Stimulated activated CD8-positive, alpha-beta memory T cell treated with anti-CD3 and anti-CD28 coated beads, Interleukin-7, amount 100 ng/mL, for 4 hours (primary cell): ENCODE measurements around the gene FAM50B.
"Not testable (repeated sequence)": the region's sequence is repeated elsewhere in the genome, so short reads cannot be mapped to it uniquely, and the experiment has no call there.

Source experiments
- DNase-seq, 2 donors: peaks; one replicate each; pipeline ENCODE4 v3.0.0-alpha.2; 2020; ENCODE audit warnings: low read depth in 2 of 2

The FAM50B gene

GRCh38 chr6:3849681-3850450 lies 693 bp downstream of the FAM50B start:
- no peak for DNase-seq

DNA sequence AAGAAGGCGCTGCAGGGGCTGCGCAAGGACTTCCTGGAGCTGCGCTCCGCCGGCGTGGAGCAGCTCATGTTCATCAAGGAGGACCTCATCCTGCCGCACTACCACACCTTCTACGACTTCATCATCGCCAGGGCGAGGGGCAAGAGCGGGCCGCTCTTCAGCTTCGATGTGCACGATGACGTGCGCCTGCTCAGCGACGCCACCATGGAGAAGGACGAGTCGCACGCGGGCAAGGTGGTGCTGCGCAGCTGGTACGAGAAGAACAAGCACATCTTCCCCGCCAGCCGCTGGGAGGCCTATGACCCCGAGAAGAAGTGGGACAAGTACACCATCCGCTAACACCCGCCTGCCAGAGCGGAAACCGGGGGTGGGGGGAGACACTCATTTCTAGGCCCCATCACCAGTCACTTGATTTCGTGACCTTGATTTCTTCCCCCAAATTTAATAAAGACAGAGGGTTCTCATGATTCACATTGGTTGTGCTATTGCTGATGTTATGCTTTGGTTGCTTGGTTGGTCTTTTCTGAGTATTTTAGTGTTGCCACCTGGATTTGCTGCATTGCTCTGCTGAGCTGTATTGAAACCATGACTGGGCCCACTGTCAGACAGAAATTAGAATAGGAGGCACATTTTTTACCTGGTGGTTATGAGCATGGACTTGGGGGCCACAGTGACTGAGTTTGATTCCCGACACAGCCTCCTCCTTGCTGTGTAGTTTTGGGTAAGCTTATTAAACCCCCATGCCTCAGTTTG lies 1.5 kb downstream of the FAM50B start:
- peak in 1 of 2 donors; percentile 21 for DNase-seq

DNA sequence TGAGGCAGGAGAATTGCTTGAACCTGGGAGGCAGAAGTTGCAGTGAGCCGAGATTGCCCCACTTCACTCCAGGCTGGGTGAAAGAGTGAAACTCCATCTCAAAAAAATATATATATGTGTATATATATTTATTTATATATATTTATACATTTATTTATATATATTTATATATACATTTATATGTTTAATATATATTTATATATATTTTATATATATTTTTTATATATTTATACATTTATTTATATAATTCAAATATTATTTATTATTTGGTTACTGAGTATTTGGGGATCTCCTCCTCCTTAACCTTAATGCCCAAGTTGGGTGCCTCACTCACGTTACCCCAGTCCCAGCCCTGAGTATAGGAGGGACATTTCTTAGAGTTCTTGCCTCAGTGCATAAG lies 2.7 kb downstream of the FAM50B start:
- DNase-seq: no peak

GRCh38 chr6:3852391-3852790 lies 3.2 kb downstream of the FAM50B start:
- DNase-seq: no peak

- no peak for DNase-seq
Measured at GRCh38 chr6:3855866-3856265, 6.7 kb downstream of the FAM50B start.

DNA sequence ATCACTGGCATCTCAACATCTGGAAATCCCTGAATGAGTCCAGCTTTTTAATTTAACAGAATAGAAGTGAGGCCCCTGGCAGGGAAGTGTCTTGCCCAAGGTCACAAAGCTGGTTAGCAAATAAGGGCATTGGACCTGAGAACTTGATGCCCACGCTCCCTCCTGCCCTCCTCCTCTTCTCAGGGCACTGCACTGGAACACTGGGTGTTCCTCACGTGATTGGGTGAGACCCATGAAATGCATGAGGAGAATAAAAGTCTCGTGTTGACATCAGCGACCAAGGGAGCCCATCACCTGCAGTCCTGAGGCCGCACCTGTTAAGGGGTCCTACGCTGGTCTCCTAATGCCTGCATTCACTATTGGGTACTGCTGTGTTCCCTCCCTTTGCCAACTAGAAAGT lies 7.4 kb downstream of the FAM50B start:
- DNase-seq: no peak

DNA sequence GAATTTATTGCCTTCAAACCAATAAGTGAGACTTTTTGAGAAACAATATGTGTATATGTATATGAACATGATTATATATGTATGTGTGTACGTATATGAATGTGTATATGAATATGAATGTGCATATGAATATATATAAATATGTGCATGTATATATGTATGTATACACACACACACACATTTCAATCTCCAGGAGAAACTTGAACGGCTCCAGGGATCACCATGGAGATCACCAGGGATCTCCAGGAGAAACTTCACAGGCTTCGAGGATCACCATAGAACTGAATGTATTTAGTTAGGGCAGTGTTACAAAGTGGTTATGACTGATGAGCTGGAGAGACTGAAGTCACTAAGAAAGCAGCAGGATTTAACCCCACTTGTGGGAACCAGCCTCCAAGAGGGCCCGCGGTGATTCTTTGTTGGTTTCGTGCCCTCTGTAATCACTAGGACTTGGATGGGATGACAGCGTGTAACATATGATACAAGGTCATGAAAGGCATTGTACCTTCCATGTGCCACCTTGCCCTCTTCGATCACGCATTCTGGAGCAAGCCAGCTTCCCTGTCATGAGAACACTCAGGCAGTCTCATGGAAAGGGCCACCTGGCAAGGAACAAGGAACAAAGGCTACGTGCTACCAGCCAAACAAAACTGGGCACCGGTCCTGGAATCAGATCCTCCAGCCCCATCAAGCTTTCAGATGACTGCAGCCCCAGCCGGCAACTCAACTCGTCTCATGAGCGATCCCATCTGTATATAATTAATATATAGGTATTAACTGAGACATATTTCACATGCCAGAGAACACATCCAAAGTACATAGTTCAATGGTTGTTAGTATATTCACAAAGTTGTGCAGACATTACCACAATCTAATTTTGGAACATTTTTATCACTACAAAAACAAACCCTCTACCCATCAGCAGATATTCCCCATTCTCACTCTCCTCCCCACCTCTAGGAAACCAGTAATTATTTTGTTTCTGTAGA lies 8.6 kb downstream of the FAM50B start:
- DNase-seq: no peak

DNA sequence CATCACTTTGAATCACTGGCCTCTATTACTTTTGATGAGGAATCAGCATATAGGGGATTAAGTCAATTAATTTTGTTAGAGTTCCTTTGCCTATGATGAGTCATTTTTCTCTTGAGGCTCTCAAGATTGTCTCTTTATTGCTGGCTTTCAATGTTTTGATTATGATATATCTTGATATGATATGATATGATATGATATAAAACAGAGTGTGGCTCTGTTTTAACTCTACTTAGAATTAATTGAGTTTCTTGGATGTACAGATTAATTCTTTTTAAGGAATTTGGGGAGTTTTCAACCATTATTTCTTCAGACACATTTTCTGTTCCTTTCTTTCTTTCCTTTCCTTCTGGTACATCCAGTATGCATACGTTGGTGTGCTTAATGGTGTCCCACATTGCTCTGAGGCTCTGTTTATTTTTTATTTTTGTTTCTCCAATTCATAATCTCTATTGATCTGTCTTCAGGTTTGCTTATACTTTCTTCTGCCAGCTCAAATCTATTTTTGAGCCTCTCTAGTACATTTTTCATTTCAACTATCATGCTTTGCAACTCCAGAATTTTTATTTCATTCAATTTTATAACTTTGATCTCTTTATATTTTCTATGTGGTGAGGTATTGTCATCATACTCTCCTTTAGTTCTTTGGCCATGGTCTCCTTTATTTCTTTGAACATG lies 10.8 kb downstream of the FAM50B start:
- no peak for DNase-seq

DNA sequence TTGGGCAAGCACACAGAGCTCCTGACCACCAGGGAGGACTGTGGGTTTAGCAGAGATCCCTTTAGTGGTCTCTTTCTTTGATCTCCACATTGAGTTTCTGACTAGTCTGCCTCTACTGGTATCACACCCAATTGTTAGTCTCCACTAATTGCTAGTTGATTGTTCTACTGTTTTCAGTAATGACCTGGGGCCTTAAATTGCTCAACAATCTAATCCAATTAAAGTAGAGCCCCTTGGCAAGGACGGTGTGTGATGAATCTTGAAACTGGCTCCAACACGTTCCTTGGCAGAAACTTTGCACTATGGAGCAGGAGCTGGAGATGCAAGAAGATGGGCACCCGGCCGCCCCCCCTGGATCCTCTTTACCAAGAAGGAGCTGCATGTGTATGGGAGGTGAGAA lies 12.3 kb downstream of the FAM50B start:
- no peak for DNase-seq

DNA sequence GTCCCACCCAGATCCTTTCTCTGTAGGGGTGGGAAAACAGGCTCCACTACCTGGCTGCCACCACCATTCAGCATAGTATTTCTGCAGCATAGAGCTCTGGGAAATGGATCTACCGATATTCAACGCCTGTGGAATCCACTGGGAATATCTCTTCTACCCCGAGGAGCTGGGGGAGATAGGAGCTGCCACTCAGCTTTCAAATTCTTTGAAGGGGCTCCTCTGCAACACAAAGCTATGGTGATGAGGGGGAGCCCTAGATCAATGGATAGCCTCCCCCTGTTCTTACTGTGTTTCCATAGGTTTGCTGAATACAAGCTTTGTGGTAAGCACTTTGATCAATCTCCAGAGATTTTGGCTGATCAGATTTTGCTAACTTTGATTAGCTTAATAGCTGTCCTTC lies 12.9 kb downstream of the FAM50B start:
- no peak for DNase-seq

DNA sequence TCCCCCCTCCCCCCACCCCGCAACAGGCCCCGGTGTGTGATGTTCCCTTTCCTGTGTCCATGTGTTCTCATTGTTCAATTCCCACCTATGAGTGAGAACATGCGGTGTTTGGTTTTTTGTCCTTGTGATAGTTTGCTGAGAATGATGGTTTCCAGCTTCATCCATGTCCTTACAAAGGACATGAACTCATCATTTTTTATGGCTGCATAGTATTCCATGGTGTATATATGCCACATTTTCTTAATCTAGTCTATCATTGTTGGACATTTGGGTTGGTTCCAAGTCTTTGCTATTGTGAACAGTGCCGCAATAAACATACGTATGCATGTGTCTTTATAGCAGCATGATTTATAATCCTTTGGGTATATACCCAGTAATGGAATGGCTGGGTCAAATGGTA lies 14.1 kb downstream of the FAM50B start:
- not testable (repeated sequence) for DNase-seq

GRCh38 chr6:3865463-3865862 lies 16.3 kb downstream of the FAM50B start:
- no peak for DNase-seq

GRCh38 chr6:3867641-3868502 lies 18.7 kb downstream of the FAM50B start:
- DNase-seq: no peak

DNA sequence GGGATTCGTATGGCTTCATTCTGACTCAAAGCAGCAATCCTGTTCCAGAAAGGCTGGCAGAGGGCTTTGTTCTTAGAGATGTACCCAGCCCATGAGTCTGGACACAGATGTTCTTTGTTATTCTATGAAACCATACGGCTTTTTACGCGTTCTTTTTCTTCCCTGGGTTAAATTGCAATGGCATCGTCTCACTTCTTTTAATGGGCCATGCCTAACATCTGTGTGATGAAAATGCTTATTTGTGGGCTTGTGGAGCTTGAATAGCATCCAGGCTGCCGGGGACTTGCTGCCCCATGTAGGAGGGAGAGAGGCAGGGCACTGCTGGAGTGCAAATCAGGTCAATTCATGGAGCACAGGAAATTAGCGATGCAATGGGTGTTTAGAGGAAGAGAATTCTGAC lies 19.4 kb downstream of the FAM50B start:
- DNase-seq: no peak

GRCh38 chr6:3869284-3869631 lies 20.1 kb downstream of the FAM50B start:
- no peak for DNase-seq

GRCh38 chr6:3869632-3870527 lies 20.7 kb downstream of the FAM50B start:
- no peak for DNase-seq

DNA sequence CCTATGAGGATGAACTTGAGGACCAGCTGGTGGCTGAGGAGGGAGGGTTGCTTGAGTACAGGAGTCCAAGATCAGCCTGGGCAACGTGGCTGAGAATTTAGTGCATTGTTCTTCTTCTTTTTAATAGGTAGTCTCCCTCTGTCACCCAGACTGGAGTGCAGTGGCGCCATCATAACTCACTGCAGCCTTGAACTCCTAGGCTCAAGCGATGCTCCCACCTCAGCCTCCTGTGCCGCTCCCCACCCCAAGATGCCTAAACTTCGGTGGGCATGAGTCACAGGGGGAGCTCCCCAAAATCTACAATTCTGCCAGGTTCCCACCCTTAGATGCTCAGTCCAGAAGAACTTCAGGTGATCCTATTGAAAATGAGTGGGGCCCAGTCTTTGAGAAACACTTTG lies 21.4 kb downstream of the FAM50B start:
- no peak for DNase-seq

GRCh38 chr6:3871515-3871914 lies 22.3 kb downstream of the FAM50B start:
- no peak for DNase-seq

DNA sequence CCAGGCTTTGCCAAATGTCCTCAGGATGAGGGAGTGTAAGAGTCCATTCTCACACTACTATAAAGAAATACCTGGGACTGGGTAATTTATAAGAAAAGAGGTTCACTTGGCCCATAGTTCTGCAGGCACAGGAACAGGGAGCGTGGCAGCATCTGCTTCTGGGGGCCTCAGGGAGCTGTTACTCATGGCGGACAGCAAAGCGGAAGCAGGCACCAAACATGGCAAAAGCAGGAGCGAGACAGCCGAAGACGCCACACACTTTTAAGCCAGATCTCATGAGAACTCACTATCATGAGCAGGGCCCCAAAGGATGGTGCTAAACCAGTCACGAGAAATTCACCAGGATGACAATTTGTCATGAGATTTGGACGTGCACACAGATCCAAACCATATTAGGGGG lies 22.8 kb downstream of the FAM50B start:
- DNase-seq: no peak

- DNase-seq: no peak
Measured at GRCh38 chr6:3872370-3872854, 23.2 kb downstream of the FAM50B start.
